NCI-H2107 treated with DMSO at 0.1 percent for 48 hours (cell line): ENCODE data around the gene PHKB.
"Not testable (repeated sequence)": the region's sequence is repeated elsewhere in the genome, so short reads cannot be mapped to it uniquely, and the experiment has no call there.

Experiments used
- DNase-seq: peaks from one replicate; lab custom pipeline; 2025; ENCODE audit not compliant: unreplicated experiment; lab: John Stamatoyannopoulos, UW

The PHKB gene

GRCh38 chr16:47460711-47461597 is at the start of gene PHKB, which contains the start of gene ITFG1:
TSS of gene PHKB (plus strand) at chr16:47461331. CDS start at chr16:47461351, 20 bp downstream.
TSS of gene ITFG1 (minus strand) at chr16:47461063. CDS start at chr16:47461045, 18 bp downstream.
- DNase-seq, result peak; percentile 67

GRCh38 chr16:47413041-47413440 is 48.1 kb upstream of the PHKB start:
- no peak for DNase-seq

- no peak for DNase-seq
These were observed 44.3 kb upstream of the PHKB start for GRCh38 chr16:47416869-47417268.

GRCh38 chr16:47424846-47425245 is 36.3 kb upstream of the PHKB start:
- no peak for DNase-seq

GRCh38 chr16:47426806-47427205 is 34.3 kb upstream of the PHKB start:
- no peak for DNase-seq

- no peak for DNase-seq
These were observed 29.2 kb upstream of the PHKB start for GRCh38 chr16:47431960-47432359.

- not testable (repeated sequence) for DNase-seq
These were observed 26.9 kb upstream of the PHKB start for GRCh38 chr16:47434274-47434673.

GRCh38 chr16:47440066-47440465 is 21.1 kb upstream of the PHKB start:
- not testable (repeated sequence) for DNase-seq

GRCh38 chr16:47442884-47443283 is 18.2 kb upstream of the PHKB start:
- not testable (repeated sequence) for DNase-seq

- no peak for DNase-seq
These were observed 14.7 kb upstream of the PHKB start for GRCh38 chr16:47446431-47446830.

- DNase-seq, result no peak
These were observed 12.1 kb upstream of the PHKB start for GRCh38 chr16:47448830-47449575.

- no peak for DNase-seq
These were observed 11.3 kb upstream of the PHKB start for GRCh38 chr16:47449788-47450187.

- DNase-seq, result no peak
These were observed 2.8 kb upstream of the PHKB start for GRCh38 chr16:47458331-47458730.

- DNase-seq, result no peak
These were observed 1.5 kb upstream of the PHKB start for GRCh38 chr16:47459603-47460002.

- no peak for DNase-seq
These were observed 796 bp upstream of the PHKB start for GRCh38 chr16:47460359-47460710.

- peak; percentile 19 for DNase-seq
These were observed 601 bp downstream of the PHKB start for GRCh38 chr16:47461598-47462266.

GRCh38 chr16:47463771-47464624 is 2.9 kb downstream of the PHKB start:
- DNase-seq, result no peak

- no peak for DNase-seq
These were observed 4.9 kb downstream of the PHKB start for GRCh38 chr16:47465919-47466630.

- DNase-seq, result no peak
These were observed 6.4 kb downstream of the PHKB start for GRCh38 chr16:47467501-47467900.
